H1 (cell line): ENCODE results near the gene SPSB3. TPM values are rescaled to one million over a fixed set of nuclear protein-coding genes. Genes with fewer than 3 reads are reported as not detected.

Source experiments
- GTF2F1 ChIP-seq: IDR thresholded peaks from 2 replicates; pipeline ENCODE4 v1.6.1; 2012; ENCODE audit warnings: low read depth, low read length, improper control_type of control experiment, borderline replicate concordance
- HDAC6 ChIP-seq: IDR thresholded peaks from one replicate; pipeline ENCODE4 v1.7.1; 2012; ENCODE audit warnings: low read depth, mild to moderate bottlenecking, inconsistent platforms, low read length, moderate library complexity
- MAFK ChIP-seq: IDR thresholded peaks from 2 replicates; pipeline ENCODE4 v1.6.1; 2012; ENCODE audit warnings: low read depth, mild to moderate bottlenecking, improper control_type of control experiment, low read length
- polyA plus RNA-seq, 7 experiments: library from polyadenylated mRNA; depleted of rRNA in 3 of 7; stranded (reverse) in 5 of 7; unstranded in 2 of 7; fragments of >200 nt in 5 of 7; fragments of 200-250 nt in 2 of 7; gene quantifications; 1 replicate in 5 of 7; 2 replicates in 1 of 7; 4 replicates in 1 of 7; pipeline versions ENCODE4 v1.2.1 to v1.2.3, GENCODE V29; 2011 to 2013; ENCODE audit warnings: missing spikeins in 2 of 7, mixed read lengths in 2 of 7
- total RNA-seq: library from RNA; stranded (reverse); fragmentation: NEBNext Ultra II Directional; extraction: Animal tissue kit (Norgen Biotek cat#: 25700); gene quantifications from 2 replicates; pipeline ENCODE4 v1.2.1, GENCODE V29; 2021

Gene SPSB3
- total and polyA plus RNA-seq, 2 of the 8 experiments (the other 6 are each of a cell fraction or from before 2014, with no cell fraction given) = 22.5 to 37.8 TPM

- TF ChIP-seq MAFK = no peak
- TF ChIP-seq HDAC6 = no peak
- no peak for TF ChIP-seq GTF2F1
Measured at GRCh38 chr16:1743376-1744337, 38.7 kb downstream of the SPSB3 start (continued).
